SK-N-SH (cell line): Measurements from ENCODE around the gene KCNC3. TPM values are rescaled to one million over a fixed set of nuclear protein-coding genes. Genes with fewer than 3 reads are reported as not detected.

Experiments
- CTCF ChIA-PET: fragments of 300-600, 350-600 bp; formaldehyde crosslinking; extraction: SDS; loops from one replicate; lab custom pipeline; 2021; lab: Yijun Ruan, JAX
- POLR2A ChIA-PET: fragments of 350-600 bp; sonication (Branson Sonifier 250); formaldehyde crosslinking; extraction: SDS; loops from one replicate; lab custom pipeline; 2020; ENCODE audit warnings: antibody characterized with exemption, inconsistent platforms; lab: Yijun Ruan, JAX
- DNase-seq: peaks from one replicate; pipeline ENCODE4 v3.0.0; 2012
- H2AFZ ChIP-seq: fragments of 200-600 bp; sonication (generic); 2 replicates; pipeline ENCODE4 v1.8.1; 2016; ENCODE audit warnings: antibody characterized with exemption, mild to moderate bottlenecking, low read depth
- H3F3A ChIP-seq: fragments of 200-600 bp; sonication (generic); replicated peaks from 2 replicates; pipeline ENCODE3; 2016; ENCODE audit warnings: antibody characterized with exemption, mild to moderate bottlenecking; ENCODE audit not compliant: insufficient read depth
- H3K27ac ChIP-seq, 2 experiments: fragments of 200-500 bp in 1 of 2; fragments of 200-600 bp in 1 of 2; sonication (Bioruptor generic) in 1 of 2; sonication (generic), shearing (Covaris generic) in 1 of 2; 2 replicates each; pipeline versions ENCODE4 v1.5.1 to v1.6.1; 2014 to 2016; ENCODE audit warnings: low read depth in 2 of 2, inconsistent platforms in 1 of 2, low read length in 1 of 2, mild to moderate bottlenecking in 1 of 2, mixed read lengths in 1 of 2
- H3K27me3 ChIP-seq: fragments of 200-600 bp; sonication (generic), shearing (Covaris generic); 2 replicates; pipeline ENCODE4 v1.6.1; 2016; ENCODE audit warnings: mixed run types; ENCODE audit not compliant: insufficient read depth
- H3K36me3 ChIP-seq, 2 experiments: fragments of 200-500 bp in 1 of 2; fragments of 200-600 bp in 1 of 2; sonication (Bioruptor generic) in 1 of 2; sonication (generic) in 1 of 2; replicated peaks in 1 of 2; 2 replicates each; pipeline versions ENCODE3 to v1.5.1; 2014 to 2016; ENCODE audit warnings: low read length in 1 of 2, mild to moderate bottlenecking in 1 of 2; ENCODE audit not compliant: insufficient read depth in 2 of 2, control insufficient read depth in 1 of 2
- H3K4me1 ChIP-seq, 2 experiments: fragments of 200-500 bp in 1 of 2; fragments of 200-600 bp in 1 of 2; sonication (Bioruptor generic) in 1 of 2; sonication (generic), shearing (Covaris generic) in 1 of 2; 2 replicates each; pipeline versions ENCODE4 v1.5.1 to v1.6.1; 2014 to 2016; ENCODE audit warnings: low read depth in 1 of 2, low read length in 1 of 2, mixed run types in 1 of 2; ENCODE audit not compliant: insufficient read depth in 2 of 2, control insufficient read depth in 1 of 2
- H3K4me2 ChIP-seq: fragments of 200-600 bp; sonication (generic), shearing (Covaris generic); 2 replicates; pipeline ENCODE4 v1.6.1; 2017; ENCODE audit warnings: mixed run types
- H3K4me3 ChIP-seq, 2 experiments: fragments of 200-500 bp in 1 of 2; fragments of 200-600 bp in 1 of 2; sonication (Bioruptor generic) in 1 of 2; sonication (generic), shearing (Covaris generic) in 1 of 2; 2 replicates each; pipeline versions ENCODE4 v1.5.1 to v1.8.1; 2014 to 2016; ENCODE audit warnings: low read depth in 2 of 2, inconsistent platforms in 1 of 2, low read length in 1 of 2, mild to moderate bottlenecking in 1 of 2, mixed read lengths in 1 of 2, moderate library complexity in 1 of 2
- H3K79me2 ChIP-seq: fragments of 200-600 bp; sonication (generic); 2 replicates; pipeline ENCODE4 v1.8.1; 2017; ENCODE audit warnings: mild to moderate bottlenecking; ENCODE audit not compliant: insufficient read depth
- H3K9ac ChIP-seq: fragments of 200-600 bp; sonication (generic); 2 replicates; pipeline ENCODE4 v1.6.1; 2017; ENCODE audit warnings: mixed run types
- H3K9me2 ChIP-seq: fragments of 200-600 bp; sonication (generic); 2 replicates; pipeline ENCODE4 v1.6.1; 2017; ENCODE audit warnings: mixed run types
- H3K9me3 ChIP-seq: fragments of 200-600 bp; sonication (generic); 2 replicates; pipeline ENCODE4 v1.6.1; 2017; ENCODE audit warnings: mixed run types, mild to moderate bottlenecking, moderate library complexity
- H4K20me1 ChIP-seq: fragments of 200-600 bp; sonication (generic); 2 replicates; pipeline ENCODE4 v1.6.1; 2017; ENCODE audit warnings: mild to moderate bottlenecking, mixed run types; ENCODE audit not compliant: insufficient read depth
- CHD2 ChIP-seq: fragments of 150-350 bp; IDR thresholded peaks from 2 replicates; pipeline ENCODE4 v1.6.1; 2018; ENCODE audit warnings: low read length; ENCODE audit not compliant: partially characterized antibody
- EP300 ChIP-seq, 2 experiments: IDR thresholded peaks; 2 replicates each; pipeline versions ENCODE4 v1.4.0 to v1.6.1; 2012; ENCODE audit warnings: borderline replicate concordance in 1 of 2, low read depth in 1 of 2, low read length in 1 of 2
- FOSL2 ChIP-seq: IDR thresholded peaks from 2 replicates; pipeline ENCODE4 v1.4.0; 2012; ENCODE audit warnings: low read depth, mild to moderate bottlenecking, moderate library complexity, borderline replicate concordance
- FOXM1 ChIP-seq: IDR thresholded peaks from 2 replicates; pipeline ENCODE4 v1.4.0; 2012; ENCODE audit warnings: low read depth, mild to moderate bottlenecking
- MEF2A ChIP-seq: IDR thresholded peaks from 2 replicates; pipeline ENCODE4 v1.4.0; 2012; ENCODE audit warnings: low read depth, borderline replicate concordance
- MXI1 ChIP-seq: IDR thresholded peaks from 2 replicates; pipeline ENCODE4 v1.6.1; 2012; ENCODE audit warnings: mild to moderate bottlenecking, low read depth, low read length, improper control_type of control experiment
- NRF1 ChIP-seq: IDR thresholded peaks from 2 replicates; pipeline ENCODE4 v1.6.1; 2012; ENCODE audit warnings: low read depth, mild to moderate bottlenecking, low read length
- PBX3 ChIP-seq: IDR thresholded peaks from 2 replicates; pipeline ENCODE4; 2012
- RAD21 ChIP-seq: IDR thresholded peaks from 2 replicates; pipeline ENCODE4 v1.6.1; 2012; ENCODE audit warnings: mild to moderate bottlenecking, low read length
- RCOR1 ChIP-seq: fragments of 150-350 bp; IDR thresholded peaks from 2 replicates; pipeline ENCODE4 v1.6.1; 2017; ENCODE audit warnings: antibody characterized with exemption, low read length
- RFX5 ChIP-seq: IDR thresholded peaks from 2 replicates; pipeline ENCODE4 v1.6.1; 2012; ENCODE audit warnings: mild to moderate bottlenecking, improper control_type of control experiment, low read length
- RXRA ChIP-seq: IDR thresholded peaks from 2 replicates; pipeline ENCODE4 v1.4.0; 2012; ENCODE audit warnings: low read depth, mild to moderate bottlenecking, borderline replicate concordance
- SIN3A ChIP-seq: IDR thresholded peaks from 2 replicates; pipeline ENCODE4 v1.6.1; 2012; ENCODE audit warnings: low read depth, mild to moderate bottlenecking, low read length, moderate library complexity, borderline replicate concordance
- SMC3 ChIP-seq: IDR thresholded peaks from 2 replicates; pipeline ENCODE4 v1.6.1; 2012; ENCODE audit warnings: low read depth, low read length, improper control_type of control experiment
- TAF1 ChIP-seq: IDR thresholded peaks from 2 replicates; pipeline ENCODE4 v1.6.1; 2012; ENCODE audit warnings: low read depth, mild to moderate bottlenecking, low read length, moderate library complexity, borderline replicate concordance
- USF1 ChIP-seq: IDR thresholded peaks from 2 replicates; pipeline ENCODE4 v1.4.0; 2012; ENCODE audit warnings: low read depth, borderline replicate concordance
- USF2 ChIP-seq: fragments of 150-350 bp; IDR thresholded peaks from 2 replicates; pipeline ENCODE4 v1.6.1; 2017; ENCODE audit warnings: antibody characterized with exemption, low read length, low read depth, borderline replicate concordance
- WGBS: methylation state at CpG from one replicate; pipeline ENCODE4 v1.1.6; 2017; ENCODE audit warnings: low lambda C conversion rate; 5-methylcytosine and 5-hydroxymethylcytosine counted together
- polyA plus RNA-seq, 3 experiments: library from polyadenylated mRNA; depleted of rRNA; stranded (reverse); fragments of >200 nt; gene quantifications; 2 replicates each; pipeline ENCODE4 v1.2.3, GENCODE V29; 2012

The KCNC3 gene
- polyA plus RNA-seq, 1 of the 3 experiments (the other 2 are of a cell fraction), result 0.30 TPM

GRCh38 chr19:50310759-50311465, 18.3 kb downstream of the KCNC3 start:
- POLR2A ChIA-PET, result no interaction called here
- no peaks in the 10 kb centered on the region for H3K9me3 ChIP-seq
- TF ChIP-seq SIN3A (no peak), FOSL2 (no peak), CHD2 (no peak), PBX3 (no peak), NRF1 (no peak), EP300 (IDR thresholded peaks at IDR 0.05; ENCODE audit: borderline replicate concordance in 1 of 2, low read depth in 1 of 2, low read length in 1 of 2) (no peak), RCOR1 (no peak), RXRA (no peak), TAF1 (no peak), USF2 (no peak), USF1 (no peak), MXI1 (no peak), RFX5 (no peak), RAD21 (no peak), FOXM1 (no peak), SMC3 (no peak), MEF2A (no peak)
- TF ChIP-seq, all 33 proteins: peak for 0
- Histone ChIP-seq H3K79me2 (no peaks in the 10 kb centered on the region), H2AFZ (no peak overlapping the region), H4K20me1 (no peaks in the 10 kb centered on the region), H3K27me3 (peaks cover 61% of the 10 kb centered on the region), H3K4me1 (peaks cover 0 to 2% of the 10 kb centered on the region in 2 experiments; a peak in 1 of 4 replicates), H3F3A (peaks cover 4% of the 10 kb centered on the region), H3K36me3 (no peaks in the 10 kb centered on the region), H3K4me3 (no peak overlapping the region), H3K27ac (no peak overlapping the region), H3K9ac (no peak overlapping the region), H3K9me2 (no peaks in the 10 kb centered on the region), H3K4me2 (no peak overlapping the region)
- WGBS, result 4% methylated on average over 10 of the region's 10 CpGs
- CTCF ChIA-PET, result no interaction called here
- DNase-seq, result no peak
